SHP77 treated with DMSO at 0.1 percent for 48 hours (cell line): ENCODE measurements around the gene ERBB4.

ENCODE experiments used
- DNase-seq: peaks from one replicate; lab custom pipeline; 2025; lab: John Stamatoyannopoulos, UW

The ERBB4 gene

DNA sequence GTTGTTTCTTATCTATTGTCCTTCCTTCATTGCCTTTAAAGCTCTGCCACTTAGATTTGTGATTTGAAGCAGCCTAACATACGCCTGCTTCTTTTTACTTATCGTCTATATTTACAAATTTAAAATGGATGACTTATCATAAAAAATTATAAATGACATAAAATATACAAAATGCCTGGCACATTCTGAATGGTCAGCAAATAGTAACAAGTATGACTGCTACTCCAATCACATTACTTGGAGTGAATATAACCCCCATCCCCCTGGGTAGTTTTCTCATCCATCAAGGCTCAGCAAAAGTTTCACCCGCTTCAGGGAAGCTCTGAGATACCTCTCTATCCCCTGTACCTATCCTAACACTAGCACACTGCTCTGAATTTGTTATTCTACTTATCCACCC lies 708.9 kb downstream of the ERBB4 start:
- no peak for DNase-seq

DNA sequence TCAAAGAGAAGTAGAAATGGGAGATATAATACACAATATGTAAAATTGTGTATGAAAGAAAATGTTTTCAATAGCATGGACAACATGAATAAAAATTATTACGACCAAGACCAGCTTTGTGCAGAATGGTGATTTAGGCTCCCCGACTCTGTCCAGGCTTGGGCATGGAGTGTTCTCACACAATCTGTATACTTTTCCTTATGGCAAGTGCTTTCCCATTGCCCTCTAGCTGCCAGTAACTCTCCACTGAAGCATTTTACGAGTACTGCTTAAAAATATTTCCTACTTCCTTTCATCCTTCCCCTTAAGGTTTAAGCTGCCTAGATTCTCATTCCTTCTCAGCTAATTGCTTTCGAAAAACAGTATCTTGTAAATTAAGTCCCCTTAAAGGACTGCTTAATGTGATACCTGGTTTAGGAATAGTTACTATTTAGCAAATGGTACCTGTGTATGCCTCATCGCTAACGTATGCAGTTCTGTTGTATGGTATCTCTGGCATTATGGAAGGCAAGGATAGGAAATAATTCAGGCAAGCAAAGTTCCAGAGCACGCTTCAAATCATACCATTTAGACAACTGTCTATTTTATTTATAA lies 714.6 kb downstream of the ERBB4 start:
- DNase-seq = no peak

DNA sequence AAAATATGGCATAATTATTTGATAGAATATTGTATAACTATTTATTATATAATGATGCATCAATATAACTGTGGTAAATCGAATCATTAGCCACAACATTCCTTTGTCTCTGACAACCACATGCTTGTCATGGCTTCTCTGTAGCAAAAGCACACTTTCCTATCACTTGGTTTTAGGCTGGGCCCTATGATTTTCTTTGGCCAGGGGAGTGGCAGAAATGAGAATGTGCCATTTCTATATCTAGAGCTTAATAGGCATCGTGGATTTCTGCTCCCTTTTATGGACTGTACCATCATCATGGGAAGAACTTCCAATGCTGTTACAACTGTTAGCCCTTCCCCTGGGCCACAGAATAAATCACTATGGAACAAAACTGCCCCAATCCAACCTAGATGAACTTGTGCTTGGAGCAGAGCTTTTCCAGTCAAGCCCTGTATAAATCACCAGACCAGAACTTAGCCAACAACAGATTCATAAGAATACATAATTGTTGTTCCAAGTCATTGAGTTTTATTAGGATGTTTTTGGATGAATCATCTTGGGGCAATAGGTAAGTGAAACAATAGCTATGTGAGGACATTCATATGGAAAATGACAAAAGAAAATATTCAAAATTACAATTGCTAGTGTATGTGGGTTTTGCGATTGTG lies 715.8 kb downstream of the ERBB4 start:
- DNase-seq = no peak

DNA sequence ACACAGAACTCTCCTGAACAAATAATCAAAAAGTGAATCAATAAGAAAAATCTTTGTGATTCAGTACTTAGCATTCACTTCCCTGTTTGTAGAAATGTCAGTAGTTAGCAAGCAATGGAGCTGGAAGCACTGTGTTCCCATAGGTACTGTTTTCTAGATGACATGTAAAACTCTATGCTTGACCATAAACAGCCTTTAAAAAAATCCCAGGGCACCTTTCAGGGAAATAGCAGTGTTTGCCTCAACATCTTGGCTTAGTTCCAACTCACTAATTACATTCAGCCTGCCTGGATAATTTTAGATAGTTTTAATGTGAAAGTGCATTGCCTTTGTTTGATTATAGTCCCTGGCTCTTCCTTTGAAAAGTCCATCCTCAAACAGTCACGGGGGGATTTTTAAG lies 721.8 kb downstream of the ERBB4 start:
- DNase-seq = no peak

DNA sequence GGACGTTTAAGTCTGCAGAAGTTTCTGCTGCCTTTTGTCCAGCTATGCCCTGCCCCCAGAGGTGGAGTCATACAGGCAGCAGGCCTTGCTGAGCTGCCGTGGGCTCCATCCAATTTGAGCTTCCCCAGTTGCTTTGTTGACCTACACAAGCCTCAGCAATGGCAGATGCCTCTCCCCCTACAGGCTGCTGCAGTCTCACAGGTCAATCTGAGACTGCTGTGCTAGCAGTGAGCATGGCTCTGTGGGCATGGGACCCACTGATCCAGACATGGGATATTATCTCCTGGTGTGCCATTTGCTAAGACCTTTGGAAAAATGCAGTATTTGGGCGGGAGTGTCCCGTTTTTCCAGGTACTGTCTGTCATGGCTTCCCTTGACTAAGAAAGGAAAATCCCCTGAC lies 726.0 kb downstream of the ERBB4 start:
- no peak for DNase-seq

DNA sequence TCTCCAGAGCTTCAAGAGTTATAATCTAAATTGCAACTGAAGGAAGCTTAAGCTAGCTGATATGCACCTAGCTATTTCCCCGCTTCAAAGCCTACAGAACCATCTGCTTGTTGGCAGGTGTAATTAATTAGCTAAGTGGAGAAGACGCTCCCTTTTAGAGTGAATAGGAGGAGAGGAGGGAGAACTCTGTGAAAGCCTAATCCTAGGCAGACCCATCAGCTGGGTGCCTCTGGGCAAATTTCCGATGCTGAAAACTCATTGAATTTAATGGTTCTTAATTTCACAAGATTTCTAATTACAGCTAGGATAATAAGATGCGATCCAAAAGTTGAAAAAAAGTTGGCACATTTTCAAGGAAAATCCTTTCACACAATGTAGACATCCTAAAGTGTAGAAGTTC lies 735.9 kb downstream of the ERBB4 start:
- DNase-seq = no peak

DNA sequence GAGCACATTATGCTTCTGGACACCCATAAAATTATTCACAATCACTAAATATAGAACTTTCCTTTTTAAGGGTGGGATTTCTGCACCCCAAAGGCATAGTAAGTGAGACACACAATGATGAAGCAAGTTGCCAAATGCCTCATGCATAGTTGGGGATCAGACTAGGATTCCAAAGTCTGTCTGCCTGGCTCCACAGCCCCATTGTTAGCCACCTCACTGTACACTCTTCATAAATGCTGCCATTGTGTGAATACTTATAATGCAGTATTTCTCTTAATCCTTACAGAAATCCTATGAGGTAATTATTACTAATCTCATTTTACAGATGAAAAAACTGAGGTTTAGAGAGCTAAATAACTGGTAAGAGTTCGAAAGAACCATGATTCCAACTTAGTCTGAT lies 738.6 kb downstream of the ERBB4 start:
- DNase-seq = no peak

DNA sequence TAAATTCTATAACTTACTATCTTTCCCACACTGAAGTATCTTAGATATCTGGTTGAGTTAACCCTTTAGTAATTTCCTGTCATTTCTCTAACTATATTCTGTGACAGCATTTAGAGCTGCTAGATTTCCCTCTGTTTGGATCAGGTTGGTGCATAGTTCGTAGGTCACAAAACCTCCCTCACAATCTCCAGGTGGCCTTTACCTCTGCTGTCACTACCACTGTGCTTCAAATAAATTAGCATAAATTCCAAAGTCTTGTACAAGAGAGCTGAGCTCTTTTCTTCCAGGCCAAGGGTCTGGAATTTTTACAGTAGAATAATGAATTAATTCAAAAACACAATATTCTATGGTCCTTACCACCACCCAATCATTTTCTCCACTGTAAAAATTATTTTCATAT lies 739.7 kb downstream of the ERBB4 start:
- no peak for DNase-seq

DNA sequence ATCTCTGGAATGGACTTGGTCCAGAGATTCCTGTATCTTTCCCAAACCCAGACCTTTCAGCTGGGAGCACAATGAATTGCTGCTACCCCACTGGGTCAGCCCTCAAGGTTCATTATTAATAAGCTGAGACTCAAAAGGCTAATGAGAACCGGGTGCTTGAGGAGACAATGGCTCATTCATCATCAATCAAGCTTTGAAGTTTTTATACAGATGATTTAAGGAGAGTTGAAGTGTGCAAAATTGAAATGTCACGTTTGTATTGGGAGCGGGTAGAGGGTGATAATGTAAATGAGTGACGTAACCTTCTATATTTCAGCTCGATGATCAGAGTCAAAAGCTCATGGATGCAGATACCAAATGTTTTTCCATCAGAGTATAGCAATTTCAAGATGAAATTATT lies 744.9 kb downstream of the ERBB4 start:
- no peak for DNase-seq

DNA sequence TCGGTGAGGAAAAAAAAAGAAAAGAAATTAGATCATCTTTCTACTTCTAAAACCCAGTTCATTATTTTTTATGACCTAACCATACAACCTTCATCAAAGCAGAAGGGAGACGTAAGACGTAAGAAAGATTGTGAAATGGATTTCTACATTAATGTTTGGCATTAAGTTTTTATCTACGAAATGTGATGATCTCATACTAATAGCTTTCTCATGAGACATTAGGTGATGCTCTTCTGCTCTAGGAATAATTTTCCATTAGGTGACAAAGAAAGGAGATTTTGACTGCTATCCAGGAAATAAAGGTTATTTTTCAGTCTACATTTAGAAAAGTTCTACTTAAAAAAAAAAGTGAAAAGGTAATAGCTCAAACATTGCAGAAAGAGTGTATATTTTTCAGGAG lies 748.6 kb downstream of the ERBB4 start:
- DNase-seq = no peak

DNA sequence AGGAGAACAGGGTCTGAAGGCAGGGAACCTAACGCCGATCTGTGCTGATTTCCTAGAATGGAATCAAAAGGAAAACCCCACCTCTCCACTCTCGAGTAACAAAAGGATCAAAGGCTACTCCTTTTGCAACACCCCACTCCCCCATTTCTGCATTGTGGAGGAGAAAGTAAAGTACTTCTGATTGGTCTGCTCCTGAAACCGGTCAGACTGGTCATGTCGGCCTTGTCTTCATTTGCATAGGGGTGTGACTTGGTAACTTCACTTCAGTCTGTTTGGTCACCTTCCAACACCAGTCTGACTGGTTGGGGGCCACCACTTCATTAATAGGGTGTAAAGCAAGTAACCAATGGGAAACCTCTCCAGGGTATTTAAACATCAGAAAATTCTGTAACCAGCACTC lies 771.9 kb downstream of the ERBB4 start:
- no peak for DNase-seq

DNA sequence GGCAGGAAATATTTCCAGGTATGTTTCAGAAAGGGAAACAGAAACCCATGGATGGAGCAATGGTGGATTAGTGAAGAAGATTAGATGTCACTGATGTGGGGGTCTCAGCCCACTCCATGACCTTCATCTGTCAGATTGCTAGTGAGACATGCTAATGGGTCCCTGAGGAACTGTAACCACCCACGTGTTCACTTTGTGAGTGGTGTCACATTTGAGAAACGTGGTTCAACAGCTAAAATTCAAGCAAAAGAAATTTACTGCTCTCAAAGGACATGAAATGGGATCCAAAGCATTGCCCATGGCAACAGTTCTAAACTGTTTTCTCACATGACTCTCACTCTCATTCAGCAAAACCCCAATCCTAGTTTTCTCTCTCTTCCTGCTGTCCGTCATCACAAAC lies 776.1 kb downstream of the ERBB4 start:
- DNase-seq = no peak

DNA sequence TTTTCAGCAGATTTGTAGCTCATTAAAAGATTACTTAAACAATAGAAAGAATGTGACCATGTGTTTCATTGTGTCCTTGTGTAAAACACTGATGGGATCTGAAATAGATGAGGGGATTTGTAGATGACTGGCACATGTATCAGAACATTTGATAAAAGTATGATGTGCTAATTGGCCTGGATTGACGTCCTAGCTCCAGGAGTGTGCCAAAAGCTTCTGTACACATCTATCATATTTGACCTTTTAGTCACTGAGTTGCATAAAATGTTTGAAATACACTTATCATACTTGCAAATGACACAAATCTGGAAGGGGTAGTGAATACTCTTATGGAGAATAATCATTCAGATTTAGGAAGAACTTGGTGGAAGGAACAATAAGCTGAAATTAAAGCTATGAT lies 778.5 kb downstream of the ERBB4 start:
- no peak for DNase-seq

DNA sequence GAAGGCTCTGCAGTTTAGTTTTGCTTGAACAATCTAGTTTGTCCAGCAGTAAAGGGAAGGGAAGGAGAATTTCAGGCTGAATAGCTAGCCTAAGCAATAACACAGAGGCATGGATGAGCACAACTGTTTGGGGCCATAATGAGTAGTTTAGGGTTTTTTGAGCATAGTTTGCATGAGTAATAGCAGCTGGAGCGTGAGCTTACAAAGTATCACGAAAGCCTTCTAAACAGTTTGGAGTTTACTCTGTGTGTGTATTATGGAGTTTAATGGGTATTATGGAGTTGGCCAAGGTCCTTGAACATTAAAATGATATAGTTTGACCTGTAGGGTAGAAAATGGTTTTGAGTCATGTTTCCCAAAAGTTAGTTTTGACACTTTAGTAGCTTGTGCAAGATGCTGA lies 782.3 kb downstream of the ERBB4 start:
- no peak for DNase-seq

DNA sequence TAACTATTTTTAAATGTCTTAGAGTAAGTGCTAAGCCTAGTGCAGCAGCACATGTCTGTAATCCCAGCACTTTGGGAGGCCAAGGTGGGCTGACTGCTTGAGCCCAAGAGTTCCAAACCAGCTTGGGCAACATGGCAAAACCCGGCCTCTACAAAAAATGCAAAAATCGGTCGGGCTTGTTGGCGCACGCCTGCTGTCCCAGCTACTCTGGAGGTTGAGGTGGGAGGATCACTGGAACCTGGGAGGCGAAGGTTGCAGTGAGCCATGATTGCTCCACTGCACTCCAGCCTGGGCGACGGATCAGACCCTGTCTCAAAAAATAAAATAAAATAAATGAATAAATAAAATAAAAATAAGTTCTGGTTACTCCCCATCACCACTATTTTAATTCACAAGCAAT lies 783.4 kb downstream of the ERBB4 start:
- no peak for DNase-seq

DNA sequence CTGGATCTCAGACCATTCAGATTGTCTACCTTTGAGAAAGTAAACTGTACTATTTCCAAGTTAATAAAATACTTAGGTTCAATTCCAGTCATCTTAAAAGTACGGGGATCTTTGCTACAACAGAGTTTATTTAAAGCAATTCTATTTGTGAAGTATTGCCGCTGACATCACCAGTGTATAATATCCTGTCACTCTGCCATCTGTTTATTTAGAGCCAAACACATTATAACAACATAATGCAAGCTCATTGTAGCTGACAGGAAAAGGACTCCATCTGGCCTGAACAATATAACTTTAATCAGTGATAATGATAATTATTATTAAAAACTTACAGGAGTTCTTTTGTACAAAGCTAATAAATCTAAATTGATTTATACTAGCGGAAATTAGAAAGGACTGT lies 786.8 kb downstream of the ERBB4 start:
- no peak for DNase-seq

DNA sequence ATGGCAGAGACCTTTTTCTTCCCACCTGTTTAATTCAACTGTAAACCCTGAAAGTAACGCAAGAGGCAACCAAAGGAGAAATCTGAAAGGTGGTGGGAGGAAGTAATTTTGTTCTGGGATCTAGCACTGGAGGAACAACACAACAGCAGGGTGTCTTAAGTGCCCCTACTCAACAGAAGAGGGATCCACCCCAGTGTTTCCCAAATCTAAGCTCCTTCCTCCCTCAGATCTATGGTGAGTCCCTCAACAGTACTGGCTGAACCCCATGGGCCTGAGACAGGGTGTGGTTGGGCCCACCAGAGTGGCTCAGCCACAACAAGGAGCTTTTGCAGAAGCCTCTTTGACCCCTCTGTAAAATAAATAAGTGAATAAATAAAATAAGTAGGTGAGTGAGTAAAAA lies 790.3 kb downstream of the ERBB4 start:
- no peak for DNase-seq

DNA sequence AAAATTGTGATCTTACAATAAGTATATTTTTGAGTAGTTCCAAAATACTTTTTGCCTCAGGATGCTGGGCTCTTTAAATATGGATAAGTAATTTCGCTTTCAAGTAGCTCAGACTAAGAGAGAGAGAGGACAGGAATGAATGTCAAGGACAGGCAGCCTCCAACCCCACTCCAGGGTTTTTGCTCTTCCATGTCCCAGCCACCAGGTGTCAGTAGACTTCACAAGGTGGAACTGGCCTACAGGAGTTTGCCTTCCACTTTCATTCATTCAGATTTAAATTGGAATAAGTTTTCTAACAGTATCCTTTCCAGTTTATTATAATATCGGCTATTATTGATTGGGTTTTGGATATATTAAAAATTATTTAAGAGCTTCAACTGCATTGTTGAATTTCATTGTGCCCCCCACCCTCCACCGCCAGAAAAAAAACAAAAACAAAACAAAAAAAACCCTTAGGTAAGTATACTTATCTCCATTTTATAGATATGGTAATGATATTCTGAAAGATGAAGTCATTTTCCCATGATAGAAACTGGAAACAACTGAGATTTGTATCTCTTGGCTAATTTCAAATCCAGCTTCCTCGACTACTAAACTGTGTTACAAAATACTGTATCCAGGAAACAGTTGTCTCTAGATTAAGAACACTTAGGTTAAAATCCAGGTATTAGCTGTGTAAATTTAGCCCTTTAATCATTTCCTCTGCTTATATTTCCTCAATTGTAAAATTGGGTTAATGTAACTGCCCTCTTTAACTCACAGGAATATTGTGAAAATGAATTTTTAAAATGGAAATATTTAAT lies 793.1 kb downstream of the ERBB4 start:
- DNase-seq = peak; percentile 16

DNA sequence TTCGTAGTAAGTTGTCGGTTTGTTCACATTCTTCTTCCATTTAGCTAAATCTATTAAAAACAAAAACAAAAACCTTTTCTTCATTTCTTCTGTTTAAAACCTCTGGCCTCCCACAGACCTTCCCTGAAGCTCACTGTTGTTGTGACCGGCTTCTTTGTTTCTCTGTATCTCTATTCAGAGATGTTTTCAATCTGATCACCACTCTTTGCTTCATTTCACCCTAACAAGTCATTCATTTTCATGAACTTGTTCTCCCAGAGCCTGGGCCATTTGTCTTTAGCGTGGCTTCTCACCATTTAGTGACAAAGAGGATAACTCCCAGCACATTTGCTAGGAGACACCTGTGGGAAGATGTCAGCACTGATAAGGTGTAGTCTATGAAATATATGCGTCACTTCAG lies 794.2 kb downstream of the ERBB4 start:
- DNase-seq = no peak

DNA sequence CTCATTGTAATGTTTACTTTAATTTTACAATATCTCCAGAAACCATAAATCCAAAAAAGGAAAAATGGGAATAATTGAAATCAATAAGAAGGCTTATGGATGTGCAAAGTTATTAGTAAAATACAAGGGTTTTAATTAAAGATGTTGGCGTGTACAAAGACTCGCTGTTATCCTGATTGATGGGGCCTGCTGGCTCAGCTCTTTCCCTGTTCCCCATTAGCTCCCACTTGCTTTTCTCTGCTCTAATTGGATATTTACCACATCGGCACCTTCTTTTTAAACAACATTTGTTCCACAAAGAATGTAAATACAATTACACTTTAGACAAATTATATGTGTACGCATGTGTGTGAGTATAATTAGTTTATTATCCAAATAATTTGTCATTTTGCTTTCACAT lies 796.6 kb downstream of the ERBB4 start:
- DNase-seq = no peak

DNA sequence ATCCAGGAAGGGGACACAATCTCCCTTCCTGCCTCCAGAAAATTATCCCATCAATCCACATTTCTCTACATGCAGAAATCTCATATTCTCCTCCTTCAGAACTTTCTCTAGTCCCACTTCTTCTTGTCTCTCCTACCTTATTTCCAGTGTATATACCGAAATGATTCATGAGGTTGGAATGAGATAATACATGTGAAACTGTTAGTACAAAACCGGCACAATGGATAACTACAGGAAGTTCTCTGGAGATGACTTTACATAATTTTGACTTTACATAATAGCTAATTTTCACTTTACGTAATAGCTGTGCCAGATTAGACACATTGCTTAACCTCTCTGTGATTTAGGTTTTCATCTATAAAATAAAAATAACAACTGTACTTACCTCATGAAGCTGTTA lies 801.3 kb downstream of the ERBB4 start:
- DNase-seq = no peak

DNA sequence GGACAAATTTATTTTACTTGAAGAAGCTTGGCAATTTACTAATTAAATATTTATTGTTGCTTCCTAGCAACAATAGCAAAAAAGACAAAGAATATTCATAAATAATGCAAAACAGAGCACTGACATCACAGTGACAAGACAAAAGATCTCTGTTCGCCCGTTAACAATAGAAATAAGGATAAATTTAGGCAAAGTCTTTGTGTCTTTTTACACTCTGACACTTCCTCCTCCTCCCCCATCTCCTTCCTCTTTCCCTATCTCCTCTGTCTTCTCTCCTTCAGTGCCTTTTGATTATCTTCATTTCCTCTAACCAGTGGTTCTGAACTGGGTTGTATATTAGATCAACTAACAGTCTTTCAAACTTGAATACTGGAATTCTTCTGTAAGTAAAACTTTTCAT lies 808.4 kb downstream of the ERBB4 start:
- no peak for DNase-seq

DNA sequence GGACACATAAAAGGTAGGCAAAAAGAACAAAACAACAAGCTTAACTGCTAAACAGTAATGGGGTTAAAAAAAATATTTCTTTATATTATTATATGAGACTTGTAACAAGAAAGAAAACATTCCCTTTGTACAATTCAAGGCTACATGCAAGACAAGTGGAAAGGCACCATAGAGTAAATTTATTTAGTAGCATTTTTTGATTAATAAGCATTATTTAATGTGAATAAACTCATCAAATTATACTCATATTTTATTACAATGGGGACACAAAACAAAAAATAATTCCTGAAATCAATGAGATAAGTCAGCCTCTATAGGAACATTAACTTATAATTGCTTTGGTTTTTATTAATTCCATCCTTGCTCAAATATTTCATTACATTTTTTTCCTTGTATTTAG lies 809.2 kb downstream of the ERBB4 start:
- no peak for DNase-seq

DNA sequence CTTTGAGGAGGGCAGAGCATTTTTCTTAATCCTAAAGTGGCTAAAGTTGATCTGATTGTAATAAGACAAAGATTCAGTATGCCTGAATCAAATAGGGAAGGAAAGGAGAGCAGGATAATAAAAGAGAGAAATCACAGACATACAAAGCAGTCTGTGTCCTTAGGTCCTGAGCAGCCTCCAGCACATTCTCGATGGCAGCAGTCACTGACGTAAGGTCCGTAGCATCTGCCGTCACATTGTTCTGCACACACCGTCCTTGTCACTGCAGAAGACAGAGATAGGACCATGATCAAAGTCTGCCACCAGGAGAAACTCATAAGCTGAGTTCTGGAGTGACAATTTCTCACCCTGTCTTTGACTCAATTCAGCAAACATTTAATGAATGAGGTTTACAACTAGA lies 813.7 kb downstream of the ERBB4 start:
- DNase-seq = no peak
